Astrocyte (in vitro differentiated cells and primary cell): ENCODE measurements around the gene SGTA. TPM values are rescaled to one million over a fixed set of nuclear protein-coding genes. Genes with fewer than 3 reads are reported as not detected.
"Not testable (repeated sequence)": the region's sequence is repeated elsewhere in the genome, so short reads cannot be mapped to it uniquely, and the experiment has no call there.

ENCODE experiments used
- DNase-seq: peaks from one replicate; pipeline ENCODE4 v3.0.0-alpha.2; 2010; ENCODE audit warnings: low read depth
- FAIRE-seq: peaks from 2 replicates; lab custom pipeline; 2011; peaks lifted over from hg19 to GRCh38; lab: Jason Lieb, UNC
- H2AFZ ChIP-seq: 2 replicates; pipeline ENCODE4 v1.6.0; 2012; ENCODE audit warnings: low read depth, low read length, inconsistent platforms
- H3K27ac ChIP-seq: 2 replicates; pipeline ENCODE4 v1.5.1; 2011; ENCODE audit warnings: low read depth, low read length, inconsistent platforms
- H3K27me3 ChIP-seq: 2 replicates; pipeline ENCODE4 v1.6.0; 2011; ENCODE audit warnings: low read length, inconsistent platforms; ENCODE audit not compliant: insufficient read depth
- H3K36me3 ChIP-seq: 2 replicates; pipeline ENCODE4 v1.5.1; 2011; ENCODE audit warnings: low read length, inconsistent platforms; ENCODE audit not compliant: insufficient read depth
- H3K4me1 ChIP-seq: 2 replicates; pipeline ENCODE4 v1.5.1; 2011; ENCODE audit warnings: low read length, inconsistent platforms; ENCODE audit not compliant: insufficient read depth
- H3K4me2 ChIP-seq: 2 replicates; pipeline ENCODE4 v1.6.0; 2012; ENCODE audit warnings: low read length, inconsistent platforms
- H3K4me3 ChIP-seq: 2 replicates; pipeline ENCODE4 v1.5.1; 2011; ENCODE audit warnings: low read depth, mild to moderate bottlenecking, low read length, inconsistent platforms; ENCODE audit not compliant: insufficient read depth
- H3K79me2 ChIP-seq: 2 replicates; pipeline ENCODE4 v1.6.0; 2012; ENCODE audit warnings: mild to moderate bottlenecking, low read length, inconsistent platforms; ENCODE audit not compliant: insufficient read depth
- H3K9ac ChIP-seq: 2 replicates; pipeline ENCODE4 v1.6.0; 2012; ENCODE audit warnings: mild to moderate bottlenecking, low read length, inconsistent platforms
- H3K9me3 ChIP-seq: 2 replicates; pipeline ENCODE4 v1.5.1; 2012; ENCODE audit warnings: low read depth, mild to moderate bottlenecking, low read length, inconsistent platforms; ENCODE audit not compliant: insufficient read depth
- H4K20me1 ChIP-seq: 2 replicates; pipeline ENCODE4 v1.6.0; 2012; ENCODE audit warnings: low read length, inconsistent platforms; ENCODE audit not compliant: insufficient read depth
- H3K27ac Mint-ChIP-seq: one replicate; pipeline ENCODE4 v1.8.0; 2021; ENCODE audit warnings: mild to moderate bottlenecking, mixed read lengths; ENCODE audit not compliant: unreplicated experiment
- H3K27me3 Mint-ChIP-seq: one replicate; pipeline ENCODE4 v1.8.0; 2021; ENCODE audit warnings: low read depth, mixed read lengths; ENCODE audit not compliant: unreplicated experiment
- H3K36me3 Mint-ChIP-seq: one replicate; pipeline ENCODE4 v1.8.0; 2021; ENCODE audit warnings: low read depth, mixed read lengths; ENCODE audit not compliant: unreplicated experiment
- H3K4me1 Mint-ChIP-seq: one replicate; pipeline ENCODE4 v1.8.0; 2021; ENCODE audit warnings: low read depth, mixed read lengths; ENCODE audit not compliant: unreplicated experiment
- H3K4me3 Mint-ChIP-seq: one replicate; pipeline ENCODE4 v1.8.0; 2021; ENCODE audit warnings: mild to moderate bottlenecking, moderate library complexity, mixed read lengths; ENCODE audit not compliant: unreplicated experiment
- H3K9me3 Mint-ChIP-seq: one replicate; pipeline ENCODE4 v1.8.0; 2021; ENCODE audit warnings: mild to moderate bottlenecking, mixed read lengths; ENCODE audit not compliant: unreplicated experiment
- CTCF ChIP-seq: IDR thresholded peaks from 2 replicates; pipeline ENCODE4 v1.5.1; 2011; ENCODE audit warnings: low read depth, mild to moderate bottlenecking, inconsistent platforms, low read length, moderate library complexity; ENCODE audit not compliant: insufficient read depth
- EZH2 ChIP-seq: IDR thresholded peaks from 2 replicates; pipeline ENCODE4 v1.6.1; 2012; ENCODE audit warnings: mild to moderate bottlenecking, low read length, inconsistent platforms; ENCODE audit not compliant: insufficient read depth
- total RNA-seq: library from RNA; stranded (reverse); gene quantifications from 2 replicates; pipeline ENCODE4 v1.2.1, GENCODE V29; 2021

SGTA gene
- total RNA-seq, 1 donor from 2014 or later: 76.1 TPM

GRCh38 chr19:2822846-2823245 is 39.8 kb upstream of the SGTA start:
- Mint-ChIP-seq H3K4me1 (no peaks in the 10 kb centered on the region), H3K36me3 (peaks cover 42% of the 10 kb centered on the region), H3K4me3 (no peak overlapping the region), H3K9me3 (peaks cover 16% of the 10 kb centered on the region), H3K27ac (no peak overlapping the region), H3K27me3 (no peaks in the 10 kb centered on the region)
- H3K36me3 ChIP-seq: no peaks in the 10 kb centered on the region
- no peak overlapping the region for H3K27ac ChIP-seq
- no peaks in the 10 kb centered on the region for H4K20me1 ChIP-seq
- no peaks in the 10 kb centered on the region for H3K27me3 ChIP-seq
- no peak overlapping the region for H3K4me3 ChIP-seq
- FAIRE-seq: no peak
- no peaks in the 10 kb centered on the region for H3K9me3 ChIP-seq
- peaks cover 4% of the 10 kb centered on the region for H3K79me2 ChIP-seq
- H3K9ac ChIP-seq: no peak overlapping the region
- H3K4me1 ChIP-seq: no peaks in the 10 kb centered on the region
- no peak overlapping the region for H3K4me2 ChIP-seq
- DNase-seq: no peak
- no peak overlapping the region for H2AFZ ChIP-seq
- TF ChIP-seq EZH2 (no peak), CTCF (no peak)

- peak overlapping the region; percentile 41 for H3K27ac Mint-ChIP-seq
- DNase-seq (no peak), FAIRE-seq (no peak)
- Histone ChIP-seq H4K20me1 (no peaks in the 10 kb centered on the region), H3K27me3 (no peaks in the 10 kb centered on the region), H2AFZ (peak overlapping the region; percentile 85), H3K4me3 (peak overlapping the region; percentile 75), H3K27ac (no peak overlapping the region), H3K36me3 (no peaks in the 10 kb centered on the region), H3K4me1 (no peaks in the 10 kb centered on the region), H3K9ac (peak overlapping the region; percentile 78), H3K4me2 (peak overlapping the region; percentile 98), H3K9me3 (no peaks in the 10 kb centered on the region), H3K79me2 (peaks cover 4% of the 10 kb centered on the region)
- TF ChIP-seq EZH2: no peak
- no peak for TF ChIP-seq CTCF
- peak overlapping the region; percentile 86 for H3K4me3 Mint-ChIP-seq
- H3K9me3 Mint-ChIP-seq: peaks cover 5% of the 10 kb centered on the region
- no peaks in the 10 kb centered on the region for H3K4me1 Mint-ChIP-seq
- H3K27me3 Mint-ChIP-seq: no peaks in the 10 kb centered on the region
- H3K36me3 Mint-ChIP-seq: peaks cover 30% of the 10 kb centered on the region
Observed at GRCh38 chr19:2820112-2820702, 37.1 kb upstream of the SGTA start.

DNA sequence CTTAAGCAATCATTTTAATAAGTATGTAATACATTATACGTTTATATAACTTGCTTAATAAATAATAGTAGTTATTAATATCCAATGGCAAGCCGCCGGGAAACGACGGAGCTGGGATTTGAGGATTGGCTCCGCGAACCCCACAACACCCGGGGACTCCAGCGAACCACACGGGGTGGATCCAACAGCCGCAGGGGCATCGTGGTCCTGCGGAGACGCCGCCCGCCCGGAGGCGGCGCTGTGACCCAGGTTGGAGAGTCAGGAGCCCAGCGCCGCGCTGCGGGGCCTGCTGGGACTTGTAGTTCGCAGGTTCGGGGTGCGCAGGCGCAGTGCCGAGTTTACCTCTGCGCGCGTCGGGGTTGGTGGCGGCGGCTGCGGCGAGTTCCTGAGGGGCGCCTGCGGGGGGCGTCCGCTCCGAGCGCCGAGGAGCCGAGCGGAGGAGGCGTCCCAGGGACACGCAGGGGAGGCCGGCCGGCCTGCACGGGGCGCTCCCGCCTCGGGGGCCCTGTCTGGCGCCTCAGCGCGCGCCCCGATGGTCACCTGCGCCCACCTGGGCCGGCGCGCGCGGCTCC is 36.6 kb upstream of the SGTA start, which contains the start of gene ZNF554:
TSS of gene ZNF554 (plus strand) at position 329 of the 572 bp plus-strand sequence. CDS start at position 533, 204 bp downstream.
- Histone ChIP-seq H3K27me3 (no peaks in the 10 kb centered on the region), H3K4me3 (peak within 1 kb of the TSS; percentile 75), H3K4me1 (no peaks in the 10 kb centered on the region), H3K9ac (peak within 1 kb of the TSS; percentile 78), H3K36me3 (no peaks in the 10 kb centered on the region), H3K27ac (no peak within 1 kb of the TSS), H3K4me2 (peak within 1 kb of the TSS; percentile 98), H3K9me3 (no peaks in the 10 kb centered on the region), H2AFZ (peak within 1 kb of the TSS; percentile 85), H3K79me2 (peaks cover 4% of the 10 kb centered on the region), H4K20me1 (no peaks in the 10 kb centered on the region)
- Mint-ChIP-seq H3K4me1 (no peaks in the 10 kb centered on the region), H3K27ac (peak within 1 kb of the TSS; percentile 41), H3K36me3 (peaks cover 29% of the 10 kb centered on the region), H3K27me3 (no peaks in the 10 kb centered on the region), H3K9me3 (peaks cover 4% of the 10 kb centered on the region), H3K4me3 (peak within 1 kb of the TSS; percentile 86)
- FAIRE-seq (no peak), DNase-seq (peak; percentile 77)
- TF ChIP-seq CTCF (peak; percentile 69), EZH2 (no peak)

DNA sequence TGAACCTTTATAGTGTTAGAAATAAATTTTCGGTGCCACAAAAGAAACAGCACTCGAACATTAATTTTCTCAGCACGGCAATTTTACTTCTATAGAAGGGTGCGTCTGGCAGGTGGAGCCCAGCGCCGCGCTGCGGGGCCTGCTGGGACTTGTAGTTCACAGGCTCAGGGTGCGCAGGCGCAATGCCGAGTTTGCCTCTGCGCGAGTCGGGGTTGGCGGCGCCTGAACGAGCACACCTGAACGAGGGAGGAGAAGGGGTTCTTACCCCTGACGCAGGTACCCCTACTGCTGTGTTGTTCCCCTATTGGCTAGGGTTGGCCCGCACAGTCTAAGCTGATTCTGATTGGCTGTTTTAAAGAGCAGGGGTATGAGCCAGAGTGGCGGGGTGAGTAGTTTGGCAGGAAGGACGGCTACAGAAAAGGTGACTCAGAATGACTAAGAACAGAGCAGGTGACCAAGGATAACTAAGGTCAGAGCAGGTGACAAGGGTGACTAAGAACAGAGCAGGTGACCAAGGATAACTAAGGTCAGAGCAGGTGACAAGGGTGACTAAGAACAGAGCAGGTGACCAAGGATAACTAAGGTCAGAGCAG is 34.3 kb upstream of the SGTA start:
- not testable (repeated sequence) for H3K4me1 ChIP-seq, H3K9ac ChIP-seq, H3K36me3 ChIP-seq, H3K9me3 Mint-ChIP-seq, H3K4me3 ChIP-seq, H3K9me3 ChIP-seq, H3K27ac ChIP-seq, H3K27me3 Mint-ChIP-seq, DNase-seq, H4K20me1 ChIP-seq, H3K27me3 ChIP-seq, FAIRE-seq, H3K27ac Mint-ChIP-seq, H2AFZ ChIP-seq, H3K4me2 ChIP-seq, H3K4me1 Mint-ChIP-seq, H3K79me2 ChIP-seq, H3K4me3 Mint-ChIP-seq
- peaks cover 14% of the 10 kb centered on the region for H3K36me3 Mint-ChIP-seq
